Effector CD4-positive, alpha-beta T cell (primary cell): ENCODE measurements around the gene HNRNPAB.
A peak's percentile ranks its signal among the peaks of the same experiment; 100 is the strongest.

ENCODE experiments used
- DNase-seq: peaks from one replicate; pipeline ENCODE4 v3.0.0-alpha.2; 2020
- total RNA-seq: gene quantifications from one replicate; lab custom pipeline; 2026; lab: John Stamatoyannopoulos, UW

The HNRNPAB gene
- total RNA-seq = 101 reads per million, percentile 83 among the genes with 10 or more reads in this experiment

GRCh38 chr5:178204182-178204934, at the start of gene HNRNPAB:
TSS of gene HNRNPAB (plus strand) at chr5:178204533. CDS start at chr5:178204838, 305 bp downstream.
- DNase-seq = peak; percentile 96

- no peak for DNase-seq
Measured at GRCh38 chr5:178155065-178155464, 49.3 kb upstream of the HNRNPAB start.

- no peak for DNase-seq
Measured at GRCh38 chr5:178160176-178160575, 44.2 kb upstream of the HNRNPAB start.

GRCh38 chr5:178162481-178162880, 41.9 kb upstream of the HNRNPAB start:
- DNase-seq = no peak

GRCh38 chr5:178163772-178164735, 40.3 kb upstream of the HNRNPAB start:
- DNase-seq = peak; percentile 88

- no peak for DNase-seq
Measured at GRCh38 chr5:178165581-178165980, 38.8 kb upstream of the HNRNPAB start.

GRCh38 chr5:178170455-178170854, 33.9 kb upstream of the HNRNPAB start:
- no peak for DNase-seq

- no peak for DNase-seq
Measured at GRCh38 chr5:178174456-178174855, 29.9 kb upstream of the HNRNPAB start.

- no peak for DNase-seq
Measured at GRCh38 chr5:178176791-178177190, 27.5 kb upstream of the HNRNPAB start.

- DNase-seq = no peak
Measured at GRCh38 chr5:178177569-178177968, 26.8 kb upstream of the HNRNPAB start.

GRCh38 chr5:178180141-178180863, 24.0 kb upstream of the HNRNPAB start:
- DNase-seq = no peak

GRCh38 chr5:178182158-178182876, 22.0 kb upstream of the HNRNPAB start:
- DNase-seq = no peak

GRCh38 chr5:178186427-178186826, 17.9 kb upstream of the HNRNPAB start:
- no peak for DNase-seq

- no peak for DNase-seq
Measured at GRCh38 chr5:178187014-178187413, 17.3 kb upstream of the HNRNPAB start, which contains the start of gene GMCL2. TSS of gene GMCL2 (minus strand) at chr5:178187371. CDS start at chr5:178187299, 72 bp downstream.

- no peak for DNase-seq
Measured at GRCh38 chr5:178189433-178189832, 14.9 kb upstream of the HNRNPAB start.

GRCh38 chr5:178191661-178192060, 12.7 kb upstream of the HNRNPAB start:
- no peak for DNase-seq

GRCh38 chr5:178192244-178192643, 12.1 kb upstream of the HNRNPAB start:
- DNase-seq = no peak

- DNase-seq = no peak
Measured at GRCh38 chr5:178192787-178193186, 11.5 kb upstream of the HNRNPAB start.

GRCh38 chr5:178193251-178193809, 11.0 kb upstream of the HNRNPAB start:
- DNase-seq = no peak

GRCh38 chr5:178194026-178194425, 10.3 kb upstream of the HNRNPAB start:
- no peak for DNase-seq

- DNase-seq = no peak
Measured at GRCh38 chr5:178196281-178196812, 8.0 kb upstream of the HNRNPAB start.
